ENCODE measurements around the gene LOXL1. TPM values are rescaled to one million over a fixed set of nuclear protein-coding genes. Genes with fewer than 3 reads are reported as not detected.

LOXL1 gene
- total and polyA plus RNA-seq, 2 donors (not counting 1 experiment from before 2014, with no cell fraction given): 65.6 to 163 TPM

DNA sequence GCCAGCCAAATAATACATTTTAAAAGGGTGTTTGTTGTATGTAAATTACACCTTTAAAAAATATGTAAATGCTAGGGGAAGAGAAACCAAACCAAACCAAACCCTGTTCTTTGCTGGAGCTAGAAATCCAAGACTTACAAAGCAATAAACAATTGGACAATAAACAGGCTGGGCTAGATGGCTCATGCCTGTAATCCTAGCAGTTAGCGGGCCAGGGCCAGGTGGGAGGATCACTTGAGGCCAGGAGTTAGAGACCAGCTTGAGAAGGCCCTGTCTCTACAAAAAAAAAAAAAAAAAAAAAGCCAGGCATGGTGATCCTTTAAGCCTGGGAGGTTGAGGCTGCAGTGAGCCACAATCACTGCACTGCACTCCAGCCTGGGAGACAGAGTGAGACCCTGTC lies 53.4 kb downstream of the LOXL1 start:
- H4K20me1 ChIP-seq (ENCODE audit: control insufficient read depth, extremely low read depth, insufficient read depth, low read length): no peaks in the 10 kb centered on the region
- TF ChIP-seq, protein P1, sequence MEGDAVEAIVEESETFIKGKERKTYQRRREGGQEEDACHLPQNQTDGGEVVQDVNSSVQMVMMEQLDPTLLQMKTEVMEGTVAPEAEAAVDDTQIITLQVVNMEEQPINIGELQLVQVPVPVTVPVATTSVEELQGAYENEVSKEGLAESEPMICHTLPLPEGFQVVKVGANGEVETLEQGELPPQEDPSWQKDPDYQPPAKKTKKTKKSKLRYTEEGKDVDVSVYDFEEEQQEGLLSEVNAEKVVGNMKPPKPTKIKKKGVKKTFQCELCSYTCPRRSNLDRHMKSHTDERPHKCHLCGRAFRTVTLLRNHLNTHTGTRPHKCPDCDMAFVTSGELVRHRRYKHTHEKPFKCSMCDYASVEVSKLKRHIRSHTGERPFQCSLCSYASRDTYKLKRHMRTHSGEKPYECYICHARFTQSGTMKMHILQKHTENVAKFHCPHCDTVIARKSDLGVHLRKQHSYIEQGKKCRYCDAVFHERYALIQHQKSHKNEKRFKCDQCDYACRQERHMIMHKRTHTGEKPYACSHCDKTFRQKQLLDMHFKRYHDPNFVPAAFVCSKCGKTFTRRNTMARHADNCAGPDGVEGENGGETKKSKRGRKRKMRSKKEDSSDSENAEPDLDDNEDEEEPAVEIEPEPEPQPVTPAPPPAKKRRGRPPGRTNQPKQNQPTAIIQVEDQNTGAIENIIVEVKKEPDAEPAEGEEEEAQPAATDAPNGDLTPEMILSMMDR (conservative IDR thresholded peaks at IDR 0.05 in 1 of 2, IDR thresholded peaks at IDR 0.05 in 1 of 2; ENCODE audit: low read depth in 1 of 2, low read length in 2 of 2): no peak
- no peak for TF ChIP-seq EZH2 (IDR thresholded peaks at IDR 0.05; ENCODE audit: low read length, missing control alignments)
- no peaks in the 10 kb centered on the region for H3K27me3 ChIP-seq (ENCODE audit: control insufficient read depth, insufficient read depth, low read length)
- H3K36me3 ChIP-seq (ENCODE audit: control insufficient read depth, insufficient read depth, low read length): peaks cover 3% of the 10 kb centered on the region
- H3K9ac ChIP-seq (ENCODE audit: insufficient read depth, low read length): no peak overlapping the region
- H3K4me1 ChIP-seq (ENCODE audit: control insufficient read depth, extremely low read depth, insufficient read depth, low read length): peaks cover 32% of the 10 kb centered on the region
- H2AFZ ChIP-seq (ENCODE audit: low read length): no peak overlapping the region
- no peaks in the 10 kb centered on the region for H3K9me3 ChIP-seq (ENCODE audit: control insufficient read depth, insufficient read depth, low read depth, low read length)
- no peaks in the 10 kb centered on the region for H3K79me2 ChIP-seq (ENCODE audit: control insufficient read depth, insufficient read depth, low read length)
- H3K4me3 ChIP-seq (replicated peaks in 1 of 4; ENCODE audit: control extremely low read depth in 1 of 4, insufficient read depth in 1 of 4, low read depth in 3 of 4, low read length in 4 of 4): no peak overlapping the region
- DNase-seq (ENCODE audit: low read depth in 2 of 2): no peak
- H3K4me2 ChIP-seq (ENCODE audit: extremely low read depth, insufficient read depth, low read length): no peak overlapping the region
- no peak overlapping the region for H3K27ac ChIP-seq (ENCODE audit: insufficient read depth, low read length)

DNA sequence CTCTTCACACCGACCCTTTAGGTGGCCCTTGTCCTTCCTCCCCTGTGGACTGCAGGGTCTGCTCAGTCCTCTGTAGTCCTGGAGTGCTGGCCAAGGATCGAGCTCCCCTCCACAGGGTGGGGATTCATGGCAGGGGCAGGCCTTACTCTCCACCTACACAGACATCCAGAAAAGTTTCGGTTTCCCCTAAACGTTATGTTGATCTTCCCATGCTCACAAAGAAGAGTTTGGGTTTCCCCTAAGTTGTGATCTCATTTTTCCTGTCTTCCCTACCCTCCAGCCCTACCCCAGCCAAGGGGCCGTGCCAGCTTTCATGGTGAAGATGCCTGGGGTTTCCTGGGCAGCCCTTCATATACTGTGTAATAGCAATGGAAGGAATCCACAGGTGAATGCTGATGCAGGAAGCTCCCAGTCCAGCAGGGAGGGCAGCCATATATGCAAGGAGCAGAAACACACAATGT lies 55.5 kb downstream of the LOXL1 start:
- Histone ChIP-seq H3K4me2 (ENCODE audit: extremely low read depth, insufficient read depth, low read length) (peak overlapping the region; percentile 23), H3K79me2 (ENCODE audit: control insufficient read depth, insufficient read depth, low read length) (no peaks in the 10 kb centered on the region), H3K4me3 (replicated peaks in 1 of 4; ENCODE audit: control extremely low read depth in 1 of 4, insufficient read depth in 1 of 4, low read depth in 3 of 4, low read length in 4 of 4) (no peak overlapping the region), H3K4me1 (ENCODE audit: control insufficient read depth, extremely low read depth, insufficient read depth, low read length) (peaks cover 48% of the 10 kb centered on the region), H3K27me3 (ENCODE audit: control insufficient read depth, insufficient read depth, low read length) (no peaks in the 10 kb centered on the region), H4K20me1 (ENCODE audit: control insufficient read depth, extremely low read depth, insufficient read depth, low read length) (no peaks in the 10 kb centered on the region), H3K9ac (ENCODE audit: insufficient read depth, low read length) (no peak overlapping the region), H3K9me3 (ENCODE audit: control insufficient read depth, insufficient read depth, low read depth, low read length) (no peaks in the 10 kb centered on the region), H3K27ac (ENCODE audit: insufficient read depth, low read length) (peak overlapping the region; percentile 93), H2AFZ (ENCODE audit: low read length) (peak overlapping the region; percentile 57), H3K36me3 (ENCODE audit: control insufficient read depth, insufficient read depth, low read length) (peaks cover 3% of the 10 kb centered on the region)
- DNase-seq (ENCODE audit: low read depth in 2 of 2): peak in 1 of 2 donors; percentile 42
- TF ChIP-seq, protein P1 (conservative IDR thresholded peaks at IDR 0.05 in 1 of 2, IDR thresholded peaks at IDR 0.05 in 1 of 2; ENCODE audit: low read depth in 1 of 2, low read length in 2 of 2): no peak
- no peak for TF ChIP-seq EZH2 (IDR thresholded peaks at IDR 0.05; ENCODE audit: low read length, missing control alignments)

DNA sequence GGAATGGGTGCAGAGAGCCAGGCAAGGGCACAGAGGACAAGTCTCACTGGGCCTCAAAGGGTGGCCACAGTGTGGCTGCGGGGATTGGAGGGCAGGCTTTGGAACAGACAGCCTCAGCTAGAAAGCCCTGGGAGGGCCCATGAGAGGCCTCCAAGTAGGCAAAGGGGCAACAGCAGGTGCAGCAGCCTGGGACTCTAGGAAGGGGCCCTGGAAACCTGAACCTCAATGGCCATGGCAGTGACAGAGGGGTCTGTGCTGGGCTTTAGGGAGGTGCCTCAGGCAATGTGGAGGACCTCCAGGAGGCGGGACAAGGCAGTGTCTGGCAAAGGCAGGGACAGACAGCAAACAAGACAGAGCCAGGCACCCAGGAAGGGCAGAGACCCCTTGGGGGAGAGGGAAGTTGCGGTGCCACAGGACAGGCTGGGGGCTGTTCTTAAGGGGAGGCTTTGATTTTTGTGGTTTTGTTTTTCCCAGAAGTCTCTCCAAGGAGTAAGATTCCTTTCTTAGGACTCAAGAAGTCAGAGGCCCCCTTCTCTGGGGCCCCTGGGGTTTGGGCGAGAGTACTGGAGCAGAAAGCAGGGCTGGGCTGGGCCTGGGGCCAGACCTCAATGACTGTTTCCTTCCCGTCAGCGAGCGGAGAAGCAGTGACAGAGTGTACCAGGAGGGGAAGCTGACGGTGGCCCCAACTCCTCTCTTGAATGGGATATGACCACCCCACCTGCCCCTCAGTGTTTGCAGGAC lies 56.1 kb downstream of the LOXL1 start:
- Histone ChIP-seq H3K4me3 (replicated peaks in 1 of 4; ENCODE audit: control extremely low read depth in 1 of 4, insufficient read depth in 1 of 4, low read depth in 3 of 4, low read length in 4 of 4) (no peak overlapping the region), H3K4me1 (ENCODE audit: control insufficient read depth, extremely low read depth, insufficient read depth, low read length) (peaks cover 48% of the 10 kb centered on the region)
- TF ChIP-seq, protein P1 (conservative IDR thresholded peaks at IDR 0.05 in 1 of 2, IDR thresholded peaks at IDR 0.05 in 1 of 2; ENCODE audit: low read depth in 1 of 2, low read length in 2 of 2): peak in 1 of 2 donors; percentile 1
- no peak for TF ChIP-seq EZH2 (IDR thresholded peaks at IDR 0.05; ENCODE audit: low read length, missing control alignments)

More for the DNA sequence above, 56.1 kb downstream of the LOXL1 start:
- Histone ChIP-seq H3K9me3 (ENCODE audit: control insufficient read depth, insufficient read depth, low read depth, low read length) (no peaks in the 10 kb centered on the region), H2AFZ (ENCODE audit: low read length) (peak overlapping the region; percentile 1), H3K9ac (ENCODE audit: insufficient read depth, low read length) (peak overlapping the region; percentile 57), H3K36me3 (ENCODE audit: control insufficient read depth, insufficient read depth, low read length) (peaks cover 3% of the 10 kb centered on the region), H3K27ac (ENCODE audit: insufficient read depth, low read length) (peak overlapping the region; percentile 93), H3K27me3 (ENCODE audit: control insufficient read depth, insufficient read depth, low read length) (no peaks in the 10 kb centered on the region), H3K4me2 (ENCODE audit: extremely low read depth, insufficient read depth, low read length) (peak overlapping the region; percentile 88), H3K79me2 (ENCODE audit: control insufficient read depth, insufficient read depth, low read length) (no peaks in the 10 kb centered on the region), H4K20me1 (ENCODE audit: control insufficient read depth, extremely low read depth, insufficient read depth, low read length) (no peaks in the 10 kb centered on the region)
- DNase-seq (ENCODE audit: low read depth in 2 of 2): peak; percentile 93 to 96
